Stimulated activated CD4-positive, alpha-beta T cell treated with anti-CD3 and anti-CD28 coated beads, Interleukin-4, amount 100 ng/mL, for 24 hours (primary cell): ENCODE measurements around the gene MSI2.

Experiments
- DNase-seq: peaks from one replicate; pipeline ENCODE4 v3.0.0-alpha.2; 2020

Gene MSI2

DNA sequence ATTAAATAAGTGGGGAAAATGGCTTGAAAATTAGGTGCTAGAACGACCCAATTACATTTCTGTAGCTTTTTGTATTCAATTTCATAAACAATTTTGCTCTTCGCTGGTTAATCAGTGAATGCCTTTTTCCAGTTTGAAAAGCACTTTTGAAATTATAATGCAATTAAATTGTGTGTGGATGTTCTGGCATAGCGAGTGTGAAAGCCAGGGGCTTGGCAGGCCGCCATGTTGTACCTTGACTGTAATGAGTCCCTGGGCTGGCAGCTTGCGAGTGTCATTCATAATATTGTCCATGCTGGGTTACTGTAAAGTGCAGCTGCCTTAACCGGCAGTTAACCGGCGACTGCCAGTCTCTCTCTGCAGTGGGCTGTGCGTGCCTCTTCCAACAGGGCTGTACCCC, 310.9 kb downstream of the MSI2 start:
- no peak for DNase-seq

- DNase-seq: no peak
Measured at GRCh38 chr17:57568340-57568739, 312.0 kb downstream of the MSI2 start.

DNA sequence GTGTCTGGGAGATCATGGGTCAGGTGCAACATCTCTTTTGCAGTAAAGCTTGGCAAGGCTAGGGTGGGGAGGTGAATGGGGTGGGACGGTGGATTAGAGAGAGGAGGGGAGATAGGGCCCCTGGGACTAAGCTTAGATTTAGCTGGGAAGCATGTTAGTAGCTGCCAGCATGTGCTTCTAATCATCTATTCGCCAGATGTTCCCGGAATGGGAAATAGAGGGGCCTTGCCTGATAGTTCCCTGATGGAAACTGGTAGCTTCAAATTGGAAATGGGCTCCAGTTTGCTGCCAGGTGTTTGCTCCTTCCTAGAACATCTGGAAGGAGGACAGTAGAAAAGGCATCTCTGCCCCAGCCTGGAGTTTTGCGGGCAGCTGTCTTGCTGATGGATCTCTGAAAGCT, 312.7 kb downstream of the MSI2 start:
- no peak for DNase-seq

- no peak for DNase-seq
Measured at GRCh38 chr17:57569853-57570252, 313.5 kb downstream of the MSI2 start.

- DNase-seq: no peak
Measured at GRCh38 chr17:57570724-57571344, 314.5 kb downstream of the MSI2 start.

- no peak for DNase-seq
Measured at GRCh38 chr17:57572062-57572461, 315.7 kb downstream of the MSI2 start.

- no peak for DNase-seq
Measured at GRCh38 chr17:57572600-57572999, 316.3 kb downstream of the MSI2 start.

DNA sequence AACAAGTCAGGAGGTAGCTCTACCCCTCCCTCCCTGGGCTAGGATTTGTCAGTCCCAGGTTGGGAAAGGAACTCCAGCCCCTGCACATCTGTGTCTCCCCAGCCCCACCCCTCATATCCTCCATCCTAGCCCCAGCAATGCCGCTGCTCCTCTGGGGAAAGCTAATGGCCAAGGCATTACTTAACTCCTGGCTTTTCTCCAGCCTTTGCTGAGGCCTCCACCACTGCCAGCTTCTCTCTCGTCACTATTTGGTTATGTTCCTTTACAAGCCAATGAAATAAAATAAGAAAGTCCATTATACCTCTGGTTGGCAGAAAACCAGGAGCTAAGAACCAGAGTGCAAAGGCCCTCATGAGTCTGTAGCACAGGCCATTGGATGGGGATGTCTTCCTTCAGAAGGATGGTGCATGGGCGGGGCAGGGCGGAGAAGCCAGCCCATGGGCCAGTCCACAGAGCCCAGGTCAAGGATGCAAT, 317.8 kb downstream of the MSI2 start:
- DNase-seq: no peak

- DNase-seq: no peak
Measured at GRCh38 chr17:57576744-57577143, 320.4 kb downstream of the MSI2 start.

- no peak for DNase-seq
Measured at GRCh38 chr17:57577751-57578607, 321.7 kb downstream of the MSI2 start.

DNA sequence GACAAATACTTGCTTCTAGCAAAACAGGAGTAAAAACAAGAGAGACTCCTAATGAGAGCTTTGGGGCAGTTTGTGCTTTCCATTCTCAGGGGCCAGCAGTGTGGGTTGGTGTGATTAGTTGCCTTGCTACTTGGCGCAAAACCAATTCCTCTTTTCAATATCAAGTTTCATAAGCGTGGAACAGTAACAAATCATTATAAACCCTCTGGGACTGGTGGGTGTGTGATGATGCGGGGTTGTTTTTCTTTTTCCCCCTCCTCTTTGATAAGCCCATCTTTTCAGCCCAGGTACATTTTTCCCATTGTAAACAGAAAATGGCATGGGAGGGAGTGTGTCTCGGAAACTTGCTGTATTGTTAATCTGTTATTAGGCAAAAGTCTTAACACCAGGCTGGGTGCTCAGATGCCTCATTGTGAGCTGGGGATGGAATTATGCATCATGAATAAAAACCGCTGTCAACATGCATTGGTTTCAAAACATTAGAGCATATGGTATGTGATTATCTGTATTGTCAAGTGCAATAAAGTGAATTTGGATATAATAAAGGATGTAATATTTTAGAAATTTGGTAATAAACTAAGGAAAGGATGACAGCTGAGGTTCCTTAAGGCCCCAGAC, 322.4 kb downstream of the MSI2 start:
- no peak for DNase-seq

GRCh38 chr17:57579245-57579644, 322.9 kb downstream of the MSI2 start:
- no peak for DNase-seq

- DNase-seq: no peak
Measured at GRCh38 chr17:57580055-57580739, 323.9 kb downstream of the MSI2 start.

DNA sequence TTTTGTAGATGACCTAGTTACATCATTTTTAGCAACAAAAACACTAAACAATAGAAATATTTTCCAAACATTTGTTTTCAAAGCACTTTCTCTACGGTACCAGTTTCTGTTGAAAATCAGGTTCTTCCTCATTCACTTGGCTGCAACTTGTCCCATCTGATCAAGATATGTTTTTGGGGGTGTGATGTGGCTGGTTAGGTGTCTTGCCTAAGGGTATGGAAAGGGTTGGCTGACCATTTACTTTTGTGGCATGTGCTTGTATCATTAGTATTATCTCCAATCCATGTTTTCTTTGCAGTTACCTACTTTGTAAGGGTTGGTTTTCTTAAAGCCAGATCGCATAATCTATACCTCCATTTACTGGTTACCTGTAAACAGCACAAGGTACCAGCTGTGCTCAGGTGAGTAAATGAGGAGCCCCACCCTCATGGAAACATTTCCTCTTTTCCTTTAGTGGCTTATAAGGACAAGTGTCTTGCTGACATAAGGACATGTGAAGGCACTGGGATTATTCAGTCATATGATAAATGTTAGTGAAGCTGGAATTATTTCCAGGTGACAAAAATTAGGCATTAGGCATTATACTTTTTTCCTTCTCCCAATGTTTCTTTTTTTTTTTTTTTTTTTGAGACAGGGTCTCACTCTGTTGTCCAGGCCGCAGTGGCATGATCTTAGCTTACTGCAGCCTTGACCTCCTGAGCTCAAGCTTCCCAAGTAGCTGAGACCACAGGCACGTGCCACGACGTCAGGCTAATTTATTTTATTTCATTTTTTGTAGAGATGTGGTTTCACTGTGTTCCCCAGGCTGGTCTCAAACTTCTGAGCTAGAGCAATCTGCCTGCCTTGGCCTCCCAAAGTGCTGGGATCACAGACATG, 326.8 kb downstream of the MSI2 start:
- no peak for DNase-seq

GRCh38 chr17:57584050-57584551, 327.8 kb downstream of the MSI2 start:
- DNase-seq: no peak

DNA sequence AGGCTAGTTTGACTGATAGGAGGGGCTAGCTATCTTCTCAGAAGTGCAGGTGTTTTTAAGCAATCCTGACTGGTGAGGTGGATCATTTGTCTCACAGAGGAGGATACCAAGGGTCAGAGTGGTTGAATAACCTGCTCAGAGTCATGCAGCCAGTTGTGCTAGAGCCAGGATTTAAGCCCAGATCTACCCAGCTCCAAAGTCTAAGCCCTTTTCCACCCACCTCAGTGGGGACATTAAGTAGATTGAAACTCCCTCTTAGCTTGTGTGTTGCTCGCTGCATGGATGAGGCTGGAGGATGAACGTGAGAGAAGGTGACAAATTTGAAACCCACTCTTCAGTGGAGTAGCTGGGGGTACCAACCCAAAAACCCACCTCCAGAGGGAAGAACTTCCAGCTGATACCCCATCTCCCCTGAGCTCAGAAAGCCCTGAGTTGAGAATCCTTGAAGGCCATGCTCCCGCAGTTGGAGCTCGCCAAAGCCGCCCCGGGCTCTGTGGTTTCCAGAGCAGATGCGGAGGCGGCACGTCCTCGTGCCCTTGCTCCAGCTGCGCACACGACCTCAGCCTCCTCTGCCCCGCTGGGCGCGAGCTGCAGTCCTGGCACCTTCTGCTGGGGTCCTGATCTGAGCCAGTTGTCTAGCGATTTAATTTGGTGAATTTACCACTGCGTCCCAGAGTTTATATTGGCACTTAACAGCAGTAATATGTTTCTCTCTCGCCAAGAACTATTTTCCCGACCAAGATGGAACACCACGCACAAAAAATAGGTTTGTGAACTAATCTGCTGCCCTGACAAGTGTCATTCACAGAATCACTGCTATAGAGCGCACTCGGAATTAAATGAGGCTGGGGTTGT, 329.2 kb downstream of the MSI2 start:
- DNase-seq: no peak

DNA sequence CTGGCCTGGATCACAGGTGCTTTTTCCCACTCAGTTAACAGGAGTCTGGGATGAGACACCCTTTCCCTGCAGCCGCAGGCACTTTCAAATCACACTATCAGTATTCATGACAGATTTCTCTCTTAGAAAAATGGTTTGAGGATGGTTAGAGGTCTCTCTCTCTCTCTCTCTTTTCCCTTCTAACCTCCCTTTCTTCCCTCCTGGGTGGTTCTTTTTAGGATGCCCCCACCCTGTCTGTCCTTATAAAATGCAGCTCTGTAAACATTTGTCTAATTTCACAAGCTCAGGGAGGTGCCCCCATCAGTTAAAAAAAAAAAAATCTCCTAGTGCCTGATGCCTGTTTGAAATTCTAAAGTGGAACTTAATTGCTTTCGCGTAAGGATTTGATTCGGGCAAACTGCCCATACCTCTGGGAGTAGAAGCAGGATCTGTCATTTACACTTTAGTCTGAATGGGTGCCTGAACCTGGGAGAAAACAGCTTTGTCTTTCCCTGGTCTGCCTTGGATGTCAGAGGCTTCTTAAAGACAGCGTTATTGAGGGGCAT, 329.9 kb downstream of the MSI2 start:
- DNase-seq: no peak

DNA sequence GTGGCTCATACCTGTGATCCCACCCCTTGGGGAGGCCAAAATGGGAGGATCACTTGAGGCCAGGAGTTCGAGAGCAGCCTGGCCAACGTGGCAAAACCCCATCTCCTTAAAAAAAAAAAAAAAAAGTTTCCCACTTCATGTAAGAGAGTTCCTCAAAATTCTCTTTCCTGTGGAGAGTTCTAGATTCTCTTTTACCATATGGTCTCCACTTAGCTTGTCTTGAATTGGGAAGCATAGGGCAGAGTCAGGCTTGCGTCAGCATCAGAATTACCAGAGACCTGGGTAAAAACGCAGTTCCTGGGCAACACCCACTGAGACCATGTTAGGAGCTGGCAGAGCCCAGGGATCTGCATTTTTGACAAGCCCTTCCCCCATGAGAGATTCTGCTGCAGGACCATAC, 330.4 kb downstream of the MSI2 start:
- DNase-seq: no peak

DNA sequence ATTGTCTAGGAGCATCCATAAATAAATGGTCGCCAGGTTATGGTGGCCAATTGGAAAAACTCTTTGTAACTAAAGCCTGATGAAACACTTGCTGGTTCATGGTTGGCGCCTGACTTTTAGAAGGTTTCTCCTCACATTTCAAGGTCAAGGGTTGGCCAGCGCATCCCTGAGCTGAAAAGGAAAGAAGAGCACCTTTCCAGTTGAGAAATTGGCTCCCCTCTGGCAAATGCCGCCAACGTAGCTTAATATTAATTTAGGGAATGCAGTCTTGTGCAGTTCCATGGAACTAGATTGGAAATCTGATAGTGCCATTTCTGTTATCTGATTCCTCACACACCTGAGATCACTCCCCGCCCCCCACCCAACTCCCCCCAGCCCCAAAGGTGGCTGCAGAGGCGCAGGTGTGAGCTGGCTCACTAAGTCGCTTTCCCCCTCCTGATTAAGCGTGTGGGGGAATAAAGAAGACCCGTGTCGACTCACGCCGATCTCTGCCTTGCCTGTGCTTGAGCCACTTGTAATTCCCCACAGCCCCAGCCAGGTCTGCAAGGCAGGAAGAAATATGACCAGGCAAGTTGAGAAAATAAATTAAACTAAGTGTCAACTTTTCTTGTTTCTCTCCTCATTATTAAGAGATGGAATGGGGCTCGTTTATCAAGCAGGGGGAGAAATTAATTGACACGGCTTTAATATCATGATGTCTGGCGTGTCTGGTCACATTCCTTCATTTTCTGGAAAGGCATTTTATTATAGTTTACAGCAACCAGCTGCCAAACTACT, 331.1 kb downstream of the MSI2 start:
- no peak for DNase-seq

GRCh38 chr17:57588086-57588485, 331.8 kb downstream of the MSI2 start:
- no peak for DNase-seq
